ENCODE data around the gene B4GALNT3. TPM values are rescaled to one million over a fixed set of nuclear protein-coding genes. Genes with fewer than 3 reads are reported as not detected.

The B4GALNT3 gene
- total RNA-seq, 1 donor, result 0.09 TPM

- DNase-seq (ENCODE audit: low read depth), result no peak
- no peak overlapping the region for H3K4me3 ChIP-seq (ENCODE audit: low read depth, low read length)
- no peak for TF ChIP-seq CTCF (IDR thresholded peaks at IDR 0.05; ENCODE audit: insufficient read depth, low read length)
Observed at GRCh38 chr12:507391-507796, 47.7 kb downstream of the B4GALNT3 start.

DNA sequence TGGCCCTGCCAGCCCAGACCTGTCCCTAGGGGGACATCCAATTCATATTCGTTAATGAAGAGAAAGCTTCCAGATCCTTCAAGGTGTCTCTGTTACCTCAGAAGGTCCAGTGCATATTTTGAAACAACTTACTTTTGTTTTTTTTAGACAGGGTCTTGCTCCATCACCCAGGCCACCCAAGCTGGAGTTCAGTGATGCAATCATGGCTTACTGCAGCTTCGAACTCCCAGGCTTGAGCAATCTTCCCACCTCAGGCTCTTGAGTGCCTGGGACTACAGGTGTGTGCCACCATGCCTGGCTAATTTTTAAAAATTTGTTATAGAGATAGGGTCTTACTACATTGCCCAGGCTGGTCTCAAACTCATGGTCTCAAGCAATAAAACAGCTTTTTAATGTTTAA lies 48.4 kb downstream of the B4GALNT3 start:
- no peak for DNase-seq (ENCODE audit: low read depth)
- no peak overlapping the region for H3K4me3 ChIP-seq (ENCODE audit: low read depth, low read length)
- no peak for TF ChIP-seq CTCF (IDR thresholded peaks at IDR 0.05; ENCODE audit: insufficient read depth, low read length)

DNA sequence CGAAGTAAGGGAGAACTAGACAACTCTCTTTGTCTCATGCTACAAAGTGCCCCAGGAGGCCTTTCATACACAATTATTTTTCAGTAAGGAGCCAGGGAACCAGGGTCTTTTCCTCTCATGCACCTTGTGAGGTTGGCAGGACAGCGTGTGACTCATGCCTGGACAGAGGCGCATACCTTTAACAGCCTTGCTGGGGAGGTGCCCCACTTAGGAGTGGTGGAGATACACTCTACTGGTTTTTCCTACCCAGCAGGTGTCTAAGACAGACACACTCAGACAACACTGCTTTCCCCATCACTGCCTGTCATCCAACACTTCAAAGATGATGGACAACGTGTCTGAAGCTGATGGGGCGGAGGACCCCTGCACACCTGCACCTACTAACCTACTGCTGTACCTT lies 49.1 kb downstream of the B4GALNT3 start:
- no peak for TF ChIP-seq CTCF (IDR thresholded peaks at IDR 0.05; ENCODE audit: insufficient read depth, low read length)
- H3K4me3 ChIP-seq (ENCODE audit: low read depth, low read length), result no peak overlapping the region
- no peak for DNase-seq (ENCODE audit: low read depth)

- no peak overlapping the region for H3K4me3 ChIP-seq (ENCODE audit: low read depth, low read length)
- no peak for TF ChIP-seq CTCF (IDR thresholded peaks at IDR 0.05; ENCODE audit: insufficient read depth, low read length)
- no peak for DNase-seq (ENCODE audit: low read depth)
Observed at GRCh38 chr12:509500-509899, 49.8 kb downstream of the B4GALNT3 start.

GRCh38 chr12:510071-510825 lies 50.5 kb downstream of the B4GALNT3 start:
- DNase-seq (ENCODE audit: low read depth), result no peak
- no peak overlapping the region for H3K4me3 ChIP-seq (ENCODE audit: low read depth, low read length)
- no peak for TF ChIP-seq CTCF (IDR thresholded peaks at IDR 0.05; ENCODE audit: insufficient read depth, low read length)

GRCh38 chr12:512933-513332 lies 53.2 kb downstream of the B4GALNT3 start:
- no peak for TF ChIP-seq CTCF (IDR thresholded peaks at IDR 0.05; ENCODE audit: insufficient read depth, low read length)
- no peak overlapping the region for H3K4me3 ChIP-seq (ENCODE audit: low read depth, low read length)
- no peak for DNase-seq (ENCODE audit: low read depth)

DNA sequence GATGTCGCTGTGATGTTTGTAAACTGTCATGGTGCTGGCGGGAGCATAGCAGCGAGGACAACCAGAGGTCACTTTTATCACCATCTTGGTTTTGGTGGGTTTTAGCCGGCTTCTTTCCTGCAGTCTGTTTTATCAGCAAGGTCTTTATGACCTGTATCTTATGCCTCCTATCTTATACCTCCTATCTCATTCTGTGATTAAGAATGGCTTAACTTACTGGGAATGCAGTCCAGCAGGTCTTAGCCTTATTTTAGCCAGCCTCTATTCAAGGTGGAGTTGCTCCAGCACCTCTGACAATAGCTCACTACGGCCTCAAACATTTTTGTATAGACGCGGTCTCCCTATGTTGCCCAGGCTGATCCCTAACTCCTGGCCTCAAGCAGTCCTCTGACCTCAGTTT lies 53.7 kb downstream of the B4GALNT3 start:
- no peak for TF ChIP-seq CTCF (IDR thresholded peaks at IDR 0.05; ENCODE audit: insufficient read depth, low read length)
- H3K4me3 ChIP-seq (ENCODE audit: low read depth, low read length), result no peak overlapping the region
- DNase-seq (ENCODE audit: low read depth), result no peak
